Right lobe of liver (tissue), 4 donors: ENCODE data around the gene MAPKAPK5.

Source experiments
- POLR2A ChIP-seq: fragments of 450-650 bp; IDR thresholded peaks from one replicate; pipeline ENCODE4 v1.6.1; 2017; ENCODE audit warnings: antibody characterized with exemption, mild to moderate bottlenecking
- TF ChIP-seq, protein P1 (sequence below), 4 donors: fragments of 200-600 bp in 3 of 4; fragments of 450-650 bp in 1 of 4; IDR thresholded peaks; one replicate each; pipeline versions ENCODE4 v1.5.1 to v1.8.0; 2016 to 2022; ENCODE audit warnings: antibody characterized with exemption in 4 of 4, mild to moderate bottlenecking in 2 of 4
- donor health status: DM: no; HTN: no; CAD: no.
- donor health status: DM: no; HTN: no; CAD: no.
- donor health status: DM: no; HTN: yes; CAD: no.

DNA sequence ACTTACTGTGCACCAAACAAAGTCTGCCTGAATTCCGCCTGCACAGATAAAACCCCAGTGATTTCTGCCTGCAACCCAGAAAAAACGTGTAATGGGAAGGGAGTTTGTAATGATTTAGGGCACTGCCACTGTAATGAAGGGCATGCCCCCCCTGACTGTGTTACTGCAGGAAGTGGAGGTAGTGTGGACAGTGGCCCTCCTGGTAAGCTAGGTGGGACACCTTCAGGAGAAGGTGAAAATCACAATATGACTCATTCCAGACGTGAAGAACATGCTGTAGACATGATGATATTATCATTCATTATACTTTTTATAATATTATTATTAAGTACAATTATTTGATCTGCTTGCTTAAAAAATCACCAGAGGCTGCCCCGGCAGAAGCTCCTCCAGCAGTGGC, 59.2 kb downstream of the MAPKAPK5 start:
- TF ChIP-seq, protein P1, sequence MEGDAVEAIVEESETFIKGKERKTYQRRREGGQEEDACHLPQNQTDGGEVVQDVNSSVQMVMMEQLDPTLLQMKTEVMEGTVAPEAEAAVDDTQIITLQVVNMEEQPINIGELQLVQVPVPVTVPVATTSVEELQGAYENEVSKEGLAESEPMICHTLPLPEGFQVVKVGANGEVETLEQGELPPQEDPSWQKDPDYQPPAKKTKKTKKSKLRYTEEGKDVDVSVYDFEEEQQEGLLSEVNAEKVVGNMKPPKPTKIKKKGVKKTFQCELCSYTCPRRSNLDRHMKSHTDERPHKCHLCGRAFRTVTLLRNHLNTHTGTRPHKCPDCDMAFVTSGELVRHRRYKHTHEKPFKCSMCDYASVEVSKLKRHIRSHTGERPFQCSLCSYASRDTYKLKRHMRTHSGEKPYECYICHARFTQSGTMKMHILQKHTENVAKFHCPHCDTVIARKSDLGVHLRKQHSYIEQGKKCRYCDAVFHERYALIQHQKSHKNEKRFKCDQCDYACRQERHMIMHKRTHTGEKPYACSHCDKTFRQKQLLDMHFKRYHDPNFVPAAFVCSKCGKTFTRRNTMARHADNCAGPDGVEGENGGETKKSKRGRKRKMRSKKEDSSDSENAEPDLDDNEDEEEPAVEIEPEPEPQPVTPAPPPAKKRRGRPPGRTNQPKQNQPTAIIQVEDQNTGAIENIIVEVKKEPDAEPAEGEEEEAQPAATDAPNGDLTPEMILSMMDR (IDR thresholded peaks at IDR 0.05) = no peak
- TF ChIP-seq POLR2A = no peak
